HCT116 (cell line): Measurements from ENCODE around the gene NKAIN4.

Experiments used
- ATF3 ChIP-seq: IDR thresholded peaks from 2 replicates; pipeline ENCODE4 v1.6.1; 2012
- CTCF ChIP-seq, 3 experiments: fragments of 200-600 bp in 1 of 3; sonication (generic) in 1 of 3; IDR thresholded peaks in 2 of 3; conservative IDR thresholded peaks in 1 of 3; 2 replicates each; pipeline ENCODE4 v1.5.1; 2012 to 2017; ENCODE audit warnings: low read depth in 2 of 3, low read length in 2 of 3, antibody characterized with exemption in 1 of 3, borderline replicate concordance in 1 of 3, control low read depth in 1 of 3, mild to moderate bottlenecking in 1 of 3, mixed read lengths in 1 of 3, mixed run types in 1 of 3, moderate library complexity in 1 of 3; ENCODE audit not compliant: insufficient read depth in 1 of 3
- EZH2 ChIP-seq: fragments of 200-600 bp; sonication (generic); IDR thresholded peaks from 2 replicates; pipeline ENCODE4 v1.6.1; 2017; ENCODE audit warnings: antibody characterized with exemption, mixed run types
- JUND ChIP-seq: IDR thresholded peaks from 2 replicates; pipeline ENCODE4 v1.6.1; 2012
- MAX ChIP-seq: IDR thresholded peaks from 2 replicates; pipeline ENCODE4 v1.6.1; 2012
- POLR2A ChIP-seq: IDR thresholded peaks from 2 replicates; pipeline ENCODE4 v1.7.0; 2011; ENCODE audit warnings: borderline replicate concordance; ENCODE audit not compliant: insufficient read depth, insufficient read length; ENCODE audit errors: extremely low read depth
- POLR2AphosphoS5 ChIP-seq: IDR thresholded peaks from 2 replicates; pipeline ENCODE4 v1.6.1; 2011; ENCODE audit warnings: mild to moderate bottlenecking, low read depth, low read length, moderate library complexity
- REST ChIP-seq: IDR thresholded peaks from 2 replicates; pipeline ENCODE4 v1.6.1; 2012; ENCODE audit warnings: low read depth
- SP1 ChIP-seq: IDR thresholded peaks from 2 replicates; pipeline ENCODE4 v1.6.1; 2012; ENCODE audit warnings: low read depth
- TCF7L2 ChIP-seq: IDR thresholded peaks from 2 replicates; pipeline ENCODE4 v1.7.0; 2011; ENCODE audit warnings: borderline replicate concordance, inconsistent platforms; ENCODE audit not compliant: insufficient read depth, insufficient read length; ENCODE audit errors: extremely low read depth
- YY1 ChIP-seq: IDR thresholded peaks from 2 replicates; pipeline ENCODE4 v1.6.1; 2011; ENCODE audit warnings: low read length, low read depth, moderate library complexity, mild to moderate bottlenecking; ENCODE audit not compliant: insufficient replicate concordance; ENCODE audit errors: extremely low read depth
- ZBTB33 ChIP-seq: IDR thresholded peaks from 2 replicates; pipeline ENCODE4 v1.6.1; 2011; ENCODE audit warnings: mild to moderate bottlenecking, low read length, moderate library complexity; ENCODE audit not compliant: insufficient replicate concordance; ENCODE audit errors: extremely low read depth
- ZNF274 ChIP-seq: fragments of 200-500 bp; sonication (Bioruptor generic); IDR thresholded peaks from 2 replicates; pipeline ENCODE4 v1.6.1; 2014; ENCODE audit warnings: mild to moderate bottlenecking, low read depth, low read length, inconsistent platforms

- TF ChIP-seq SP1 (no peak), REST (no peak), MAX (no peak), POLR2AphosphoS5 (no peak), CTCF (IDR thresholded peaks at IDR 0.05 in 2 of 3, conservative IDR thresholded peaks at IDR 0.05 in 1 of 3; ENCODE audit: borderline replicate concordance in 1 of 3, insufficient read depth in 1 of 3, low read depth in 2 of 3, low read length in 2 of 3) (no peak), JUND (no peak), ATF3 (no peak), EZH2 (no peak), POLR2A (no peak), ZNF274 (no peak), YY1 (no peak), TCF7L2 (no peak), ZBTB33 (no peak)
Measured at GRCh38 chr20:63214514-63214913, 39.7 kb downstream of the NKAIN4 start.
